ENCODE results near the gene NACA. TPM values are rescaled to one million over a fixed set of nuclear protein-coding genes. Genes with fewer than 3 reads are reported as not detected.

Gene NACA
- polyA plus RNA-seq, 1 of the 3 experiments (the other 2 are of a cell fraction): 523 TPM

DNA sequence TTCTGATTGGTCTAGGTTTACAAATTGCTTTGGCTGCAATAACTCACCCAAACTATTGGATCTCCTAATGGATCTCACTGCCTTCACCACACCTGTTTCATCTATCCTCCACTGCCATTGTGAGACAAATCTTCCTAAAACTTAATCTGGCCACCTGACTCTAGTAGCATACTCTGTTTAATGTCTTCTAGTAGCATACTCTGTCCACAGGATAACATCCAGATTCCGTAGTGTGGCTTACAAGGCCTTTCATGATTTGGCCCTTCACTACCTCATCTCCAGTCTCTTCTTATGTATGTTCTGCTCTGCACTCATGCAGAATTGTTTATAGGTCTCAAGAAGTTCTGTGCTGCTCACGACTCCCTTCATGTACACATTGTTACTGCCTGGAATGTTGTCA lies 48.0 kb upstream of the NACA start:
- H3K27ac ChIP-seq (ENCODE audit: low read depth in 2 of 2, low read length in 1 of 2): no peak overlapping the region
- no peaks in the 10 kb centered on the region for H3K79me2 ChIP-seq (ENCODE audit: insufficient read depth)
- H3K9me2 ChIP-seq: no peaks in the 10 kb centered on the region
- CTCF ChIA-PET: no interaction called here
- no peak overlapping the region for H3K4me3 ChIP-seq (ENCODE audit: low read depth in 2 of 2, low read length in 1 of 2)
- H3K4me1 ChIP-seq (ENCODE audit: control insufficient read depth in 1 of 2, insufficient read depth in 2 of 2, low read depth in 1 of 2, low read length in 1 of 2): no peaks in the 10 kb centered on the region
- H3F3A ChIP-seq (replicated peaks; ENCODE audit: insufficient read depth): no peaks in the 10 kb centered on the region
- POLR2A ChIA-PET: no interaction called here
- TF ChIP-seq, protein P1, sequence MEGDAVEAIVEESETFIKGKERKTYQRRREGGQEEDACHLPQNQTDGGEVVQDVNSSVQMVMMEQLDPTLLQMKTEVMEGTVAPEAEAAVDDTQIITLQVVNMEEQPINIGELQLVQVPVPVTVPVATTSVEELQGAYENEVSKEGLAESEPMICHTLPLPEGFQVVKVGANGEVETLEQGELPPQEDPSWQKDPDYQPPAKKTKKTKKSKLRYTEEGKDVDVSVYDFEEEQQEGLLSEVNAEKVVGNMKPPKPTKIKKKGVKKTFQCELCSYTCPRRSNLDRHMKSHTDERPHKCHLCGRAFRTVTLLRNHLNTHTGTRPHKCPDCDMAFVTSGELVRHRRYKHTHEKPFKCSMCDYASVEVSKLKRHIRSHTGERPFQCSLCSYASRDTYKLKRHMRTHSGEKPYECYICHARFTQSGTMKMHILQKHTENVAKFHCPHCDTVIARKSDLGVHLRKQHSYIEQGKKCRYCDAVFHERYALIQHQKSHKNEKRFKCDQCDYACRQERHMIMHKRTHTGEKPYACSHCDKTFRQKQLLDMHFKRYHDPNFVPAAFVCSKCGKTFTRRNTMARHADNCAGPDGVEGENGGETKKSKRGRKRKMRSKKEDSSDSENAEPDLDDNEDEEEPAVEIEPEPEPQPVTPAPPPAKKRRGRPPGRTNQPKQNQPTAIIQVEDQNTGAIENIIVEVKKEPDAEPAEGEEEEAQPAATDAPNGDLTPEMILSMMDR (IDR thresholded peaks at IDR 0.05): no peak
- TF ChIP-seq USF1 (IDR thresholded peaks at IDR 0.05; ENCODE audit: borderline replicate concordance, low read depth) (no peak), YY1 (IDR thresholded peaks at IDR 0.05; ENCODE audit: low read depth) (no peak), USF2 (IDR thresholded peaks at IDR 0.05; ENCODE audit: borderline replicate concordance, low read depth, low read length) (no peak)
- H3K36me3 ChIP-seq (replicated peaks in 1 of 2; ENCODE audit: control insufficient read depth in 1 of 2, insufficient read depth in 2 of 2, low read length in 1 of 2): no peaks in the 10 kb centered on the region
- no peak overlapping the region for H3K4me2 ChIP-seq
- no peak overlapping the region for H2AFZ ChIP-seq (ENCODE audit: low read depth)
- no peaks in the 10 kb centered on the region for H3K9me3 ChIP-seq
- DNase-seq: no peak
- no peak overlapping the region for H3K9ac ChIP-seq
- WGBS (ENCODE audit: low lambda C conversion rate): 67% methylated on average over 2 of the region's 2 CpGs
- no peaks in the 10 kb centered on the region for H3K27me3 ChIP-seq (ENCODE audit: insufficient read depth)
- H4K20me1 ChIP-seq (ENCODE audit: insufficient read depth): no peaks in the 10 kb centered on the region

DNA sequence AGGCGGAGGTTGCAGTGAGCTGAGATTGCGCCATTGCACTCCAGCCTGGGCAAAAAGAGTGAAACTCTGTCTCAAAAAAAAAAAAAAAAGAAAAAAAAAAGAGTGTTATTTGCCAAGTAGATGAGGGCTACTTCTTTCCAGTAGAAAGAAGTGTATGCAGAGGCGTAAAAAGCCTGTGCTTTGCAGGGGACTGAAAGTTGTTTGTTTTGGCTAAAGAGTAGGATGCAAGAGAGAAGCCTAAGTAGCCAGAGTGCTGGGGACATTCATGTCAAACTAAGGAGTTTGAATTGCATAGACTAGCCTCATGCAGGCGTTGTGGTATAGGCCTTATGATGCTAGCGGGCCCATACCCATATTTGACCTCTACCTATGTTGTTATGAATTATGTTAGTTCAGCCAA lies 47.5 kb upstream of the NACA start:
- DNase-seq: no peak

DNA sequence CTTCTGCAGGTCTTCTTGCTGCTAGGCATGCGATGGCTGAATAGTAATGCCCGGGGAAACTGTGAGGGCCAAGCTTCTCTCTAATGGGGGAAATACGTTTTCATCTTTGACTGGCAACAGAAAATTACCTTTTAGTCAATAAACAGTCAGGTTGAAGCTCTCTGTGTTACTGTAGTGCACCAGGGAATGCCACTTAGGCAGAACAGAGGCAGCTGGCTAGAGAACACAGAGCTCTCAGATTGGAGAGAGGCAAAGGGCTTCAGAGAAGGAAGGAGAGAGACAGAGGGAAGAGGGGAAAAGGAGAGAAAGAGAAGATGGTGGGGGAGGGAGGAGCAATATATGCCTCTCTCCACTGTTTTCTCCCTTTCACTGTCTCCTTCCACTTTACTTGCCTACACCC lies 44.8 kb upstream of the NACA start:
- H4K20me1 ChIP-seq (ENCODE audit: insufficient read depth): no peaks in the 10 kb centered on the region
- no peak overlapping the region for H3K4me2 ChIP-seq
- no peak overlapping the region for H2AFZ ChIP-seq (ENCODE audit: low read depth)
- no peaks in the 10 kb centered on the region for H3K9me3 ChIP-seq
- H3K79me2 ChIP-seq (ENCODE audit: insufficient read depth): no peaks in the 10 kb centered on the region
- 62% methylated on average over 3 of the region's 3 CpGs for WGBS (ENCODE audit: low lambda C conversion rate)
- POLR2A ChIA-PET: no interaction called here
- DNase-seq: no peak
- CTCF ChIA-PET: interaction anchor here (0.5 to 2.5 kb wide), 3 partner anchors 12 to 694 kb away, joined by 3 to 7 read pairs (median 7); no protein-coding TSS in a partner anchor
- H3K36me3 ChIP-seq (replicated peaks in 1 of 2; ENCODE audit: control insufficient read depth in 1 of 2, insufficient read depth in 2 of 2, low read length in 1 of 2): no peaks in the 10 kb centered on the region
- H3K27ac ChIP-seq (ENCODE audit: low read depth in 2 of 2, low read length in 1 of 2): no peak overlapping the region
- no peak overlapping the region for H3K4me3 ChIP-seq (ENCODE audit: low read depth in 2 of 2, low read length in 1 of 2)
- no peak overlapping the region for H3K9ac ChIP-seq
- no peaks in the 10 kb centered on the region for H3K27me3 ChIP-seq (ENCODE audit: insufficient read depth)
- no peaks in the 10 kb centered on the region for H3K4me1 ChIP-seq (ENCODE audit: control insufficient read depth in 1 of 2, insufficient read depth in 2 of 2, low read depth in 1 of 2, low read length in 1 of 2)
- no peaks in the 10 kb centered on the region for H3F3A ChIP-seq (replicated peaks; ENCODE audit: insufficient read depth)
- H3K9me2 ChIP-seq: no peaks in the 10 kb centered on the region
- TF ChIP-seq EP300 (IDR thresholded peaks at IDR 0.05; ENCODE audit: borderline replicate concordance in 1 of 2, low read depth in 1 of 2, low read length in 1 of 2) (no peak), SIN3A (IDR thresholded peaks at IDR 0.05; ENCODE audit: borderline replicate concordance, low read depth, low read length) (no peak), REST (IDR thresholded peaks at IDR 0.05; ENCODE audit: low read depth, low read length) (no peak), USF2 (IDR thresholded peaks at IDR 0.05; ENCODE audit: borderline replicate concordance, low read depth, low read length) (no peak), EZH2phosphoT487 (IDR thresholded peaks at IDR 0.05; ENCODE audit: borderline replicate concordance, low read depth) (no peak)
- TF ChIP-seq, protein P1 (IDR thresholded peaks at IDR 0.05): no peak

More for the DNA sequence above, 47.5 kb upstream of the NACA start:
- Histone ChIP-seq H4K20me1 (ENCODE audit: insufficient read depth) (no peaks in the 10 kb centered on the region), H2AFZ (ENCODE audit: low read depth) (no peak overlapping the region), H3K9ac (no peak overlapping the region), H3K9me2 (no peaks in the 10 kb centered on the region), H3K4me3 (ENCODE audit: low read depth in 2 of 2, low read length in 1 of 2) (no peak overlapping the region), H3K79me2 (ENCODE audit: insufficient read depth) (no peaks in the 10 kb centered on the region), H3K36me3 (replicated peaks in 1 of 2; ENCODE audit: control insufficient read depth in 1 of 2, insufficient read depth in 2 of 2, low read length in 1 of 2) (no peaks in the 10 kb centered on the region), H3K4me2 (no peak overlapping the region), H3K27ac (ENCODE audit: low read depth in 2 of 2, low read length in 1 of 2) (no peak overlapping the region), H3K9me3 (no peaks in the 10 kb centered on the region), H3K4me1 (ENCODE audit: control insufficient read depth in 1 of 2, insufficient read depth in 2 of 2, low read depth in 1 of 2, low read length in 1 of 2) (no peaks in the 10 kb centered on the region), H3F3A (replicated peaks; ENCODE audit: insufficient read depth) (no peaks in the 10 kb centered on the region), H3K27me3 (ENCODE audit: insufficient read depth) (no peaks in the 10 kb centered on the region)
- ChIA-PET CTCF (no interaction called here), POLR2A (no interaction called here)
- 74% methylated on average over 5 of the region's 5 CpGs for WGBS (ENCODE audit: low lambda C conversion rate)
- TF ChIP-seq MEF2A (IDR thresholded peaks at IDR 0.05; ENCODE audit: borderline replicate concordance, low read depth): no peak
